NCI-H2171 treated with DMSO at 0.1 percent for 48 hours (cell line): ENCODE results near the gene GADD45G.

Experiments used
- DNase-seq: peaks from one replicate; lab custom pipeline; 2025; lab: John Stamatoyannopoulos, UW

The GADD45G gene

GRCh38 chr9:89592963-89593726 lies 11.7 kb upstream of the GADD45G start:
- DNase-seq, result no peak

- DNase-seq, result no peak
These were observed 10.9 kb upstream of the GADD45G start for GRCh38 chr9:89593727-89594427.

- DNase-seq, result no peak
These were observed 9.8 kb upstream of the GADD45G start for GRCh38 chr9:89594811-89595550.

- no peak for DNase-seq
These were observed 9.2 kb upstream of the GADD45G start for GRCh38 chr9:89595646-89596045.

- DNase-seq, result no peak
These were observed 7.8 kb upstream of the GADD45G start for GRCh38 chr9:89596937-89597555.

GRCh38 chr9:89597711-89598362 lies 7.0 kb upstream of the GADD45G start:
- peak; percentile 65 for DNase-seq

- DNase-seq, result no peak
These were observed 6.5 kb upstream of the GADD45G start for GRCh38 chr9:89598363-89598713.

GRCh38 chr9:89598926-89599325 lies 5.9 kb upstream of the GADD45G start:
- DNase-seq, result peak; percentile 86

GRCh38 chr9:89600831-89601230 lies 4.0 kb upstream of the GADD45G start:
- DNase-seq, result no peak

GRCh38 chr9:89601306-89601705 lies 3.5 kb upstream of the GADD45G start:
- DNase-seq, result no peak

- DNase-seq, result no peak
These were observed 2.8 kb upstream of the GADD45G start for GRCh38 chr9:89601856-89602562.

GRCh38 chr9:89602978-89603766 lies 1.6 kb upstream of the GADD45G start:
- DNase-seq, result peak; percentile 92

- peak; percentile 89 for DNase-seq
These were observed 796 bp upstream of the GADD45G start for GRCh38 chr9:89603767-89604665.

- peak; percentile 47 for DNase-seq
These were observed 745 bp downstream of the GADD45G start for GRCh38 chr9:89605465-89606048.

- peak; percentile 38 for DNase-seq
These were observed 1.3 kb downstream of the GADD45G start for GRCh38 chr9:89606049-89606623.

GRCh38 chr9:89606624-89607311 lies 2.0 kb downstream of the GADD45G start:
- peak; percentile 90 for DNase-seq

- peak; percentile 86 for DNase-seq
These were observed 4.0 kb downstream of the GADD45G start for GRCh38 chr9:89608641-89609335.
